Measurements from ENCODE around the gene TNIK.
"Not testable (repeated sequence)": the region's sequence is repeated elsewhere in the genome, so short reads cannot be mapped to it uniquely, and the experiment has no call there.

The TNIK gene

GRCh38 chr3:171445620-171446204, 14.5 kb downstream of the TNIK start:
- DNase-seq (ENCODE audit: low read depth) = no peak

GRCh38 chr3:171444001-171444690, 16.1 kb downstream of the TNIK start:
- DNase-seq (ENCODE audit: low read depth) = no peak

GRCh38 chr3:171443211-171443957, 16.8 kb downstream of the TNIK start:
- DNase-seq (ENCODE audit: low read depth) = no peak

GRCh38 chr3:171442184-171442583, 18.0 kb downstream of the TNIK start:
- no peak for DNase-seq (ENCODE audit: low read depth)

GRCh38 chr3:171441381-171441780, 18.8 kb downstream of the TNIK start:
- DNase-seq (ENCODE audit: low read depth) = no peak

GRCh38 chr3:171439996-171440395, 20.2 kb downstream of the TNIK start:
- DNase-seq (ENCODE audit: low read depth) = no peak

GRCh38 chr3:171437115-171437756, 23.0 kb downstream of the TNIK start:
- no peak for DNase-seq (ENCODE audit: low read depth)

GRCh38 chr3:171436380-171436779, 23.8 kb downstream of the TNIK start:
- no peak for DNase-seq (ENCODE audit: low read depth)

- DNase-seq (ENCODE audit: low read depth) = no peak
These were observed 24.4 kb downstream of the TNIK start for GRCh38 chr3:171435757-171436156.

- no peak for DNase-seq (ENCODE audit: low read depth)
These were observed 25.1 kb downstream of the TNIK start for GRCh38 chr3:171435143-171435542.

- no peak for DNase-seq (ENCODE audit: low read depth)
These were observed 27.7 kb downstream of the TNIK start for GRCh38 chr3:171432548-171432947.

- DNase-seq (ENCODE audit: low read depth) = no peak
These were observed 28.7 kb downstream of the TNIK start for GRCh38 chr3:171431550-171431949.

- no peak for DNase-seq (ENCODE audit: low read depth)
These were observed 29.7 kb downstream of the TNIK start for GRCh38 chr3:171430530-171430929.

GRCh38 chr3:171429635-171430034, 30.6 kb downstream of the TNIK start:
- DNase-seq (ENCODE audit: low read depth) = no peak

- no peak for DNase-seq (ENCODE audit: low read depth)
These were observed 31.3 kb downstream of the TNIK start for GRCh38 chr3:171428892-171429291.

- no peak for DNase-seq (ENCODE audit: low read depth)
These were observed 31.9 kb downstream of the TNIK start for GRCh38 chr3:171428321-171428787.

GRCh38 chr3:171427771-171428320, 32.4 kb downstream of the TNIK start:
- no peak for DNase-seq (ENCODE audit: low read depth)

GRCh38 chr3:171424063-171424462, 36.1 kb downstream of the TNIK start:
- not testable (repeated sequence) for DNase-seq (ENCODE audit: low read depth)

- DNase-seq (ENCODE audit: low read depth) = not testable (repeated sequence)
These were observed 37.4 kb downstream of the TNIK start for GRCh38 chr3:171422855-171423254.

GRCh38 chr3:171420667-171421066, 39.5 kb downstream of the TNIK start:
- DNase-seq (ENCODE audit: low read depth) = no peak

- no peak for DNase-seq (ENCODE audit: low read depth)
These were observed 40.7 kb downstream of the TNIK start for GRCh38 chr3:171419457-171419856.

- no peak for DNase-seq (ENCODE audit: low read depth)
These were observed 42.4 kb downstream of the TNIK start for GRCh38 chr3:171417813-171418212.

All from stimulated activated CD8-positive, alpha-beta memory T cell treated with anti-CD3 and anti-CD28 coated beads, Interleukin-15, amount 100 ng/mL, for 1 hour (primary cell).